ENCODE measurements around the gene COA8. TPM values are rescaled to one million over a fixed set of nuclear protein-coding genes. Genes with fewer than 3 reads are reported as not detected.

Gene COA8
- total RNA-seq, 1 donor from 2014 or later = 17.2 TPM

GRCh38 chr14:103576371-103577024 is 13.7 kb downstream of the COA8 start:
- no peak for DNase-seq (ENCODE audit: extremely low spot score in 2 of 2)
- intact Hi-C loops (cut with DNase I) = loop anchor here (10.0 kb wide), 1 partner anchor 48 kb away; the partner anchor contains the start of gene KLC1
- Histone ChIP-seq H3K27me3 (no peaks in the 10 kb centered on the region), H3K36me3 (peaks cover 0 to 12% of the 10 kb centered on the region in 2 donors), H3K9me3 (no peaks in the 10 kb centered on the region), H3K4me3 (no peak overlapping the region), H3K4me1 (peaks cover 47% of the 10 kb centered on the region), H3K27ac (peak overlapping the region; percentile 85)
- TF ChIP-seq POLR2A (IDR thresholded peaks at IDR 0.05) (no peak), CTCF (IDR thresholded peaks at IDR 0.05) (no peak), POLR2AphosphoS5 (IDR thresholded peaks at IDR 0.05; ENCODE audit: insufficient read depth in 1 of 2, low read depth in 1 of 2) (peak; percentile 81 to 95)

- Histone ChIP-seq H3K27ac (no peak overlapping the region), H3K4me3 (no peak overlapping the region), H3K9me3 (no peaks in the 10 kb centered on the region), H3K27me3 (no peaks in the 10 kb centered on the region), H3K4me1 (peaks cover 36% of the 10 kb centered on the region), H3K36me3 (peaks cover 0 to 12% of the 10 kb centered on the region in 2 donors)
- TF ChIP-seq POLR2AphosphoS5 (IDR thresholded peaks at IDR 0.05; ENCODE audit: insufficient read depth in 1 of 2, low read depth in 1 of 2) (no peak), POLR2A (IDR thresholded peaks at IDR 0.05) (no peak), CTCF (IDR thresholded peaks at IDR 0.05) (no peak)
- no peak for DNase-seq (ENCODE audit: extremely low spot score in 2 of 2)
- intact Hi-C loops (cut with DNase I) = loop anchor here (10.0 kb wide), 1 partner anchor 46 kb away; the partner anchor contains the start of gene KLC1
Observed at GRCh38 chr14:103578401-103579075, 15.8 kb downstream of the COA8 start.

- DNase-seq (ENCODE audit: extremely low spot score in 2 of 2) = no peak
- Histone ChIP-seq H3K4me1 (peaks cover 16% of the 10 kb centered on the region), H3K27ac (no peak overlapping the region), H3K9me3 (no peaks in the 10 kb centered on the region), H3K4me3 (no peak overlapping the region), H3K27me3 (no peaks in the 10 kb centered on the region), H3K36me3 (no peaks in the 10 kb centered on the region)
- intact Hi-C loops (cut with DNase I) = no loop called here
- no peak for TF ChIP-seq POLR2A (IDR thresholded peaks at IDR 0.05)
- TF ChIP-seq CTCF (IDR thresholded peaks at IDR 0.05) = no peak
- TF ChIP-seq POLR2AphosphoS5 (IDR thresholded peaks at IDR 0.05; ENCODE audit: insufficient read depth in 1 of 2, low read depth in 1 of 2) = no peak
Observed at GRCh38 chr14:103581206-103581605, 18.4 kb downstream of the COA8 start.

- DNase-seq (ENCODE audit: extremely low spot score in 2 of 2) = no peak
Observed at GRCh38 chr14:103581954-103582703, 19.4 kb downstream of the COA8 start.

GRCh38 chr14:103584326-103584915 is 21.7 kb downstream of the COA8 start:
- no peak for TF ChIP-seq POLR2AphosphoS5 (IDR thresholded peaks at IDR 0.05; ENCODE audit: insufficient read depth in 1 of 2, low read depth in 1 of 2)
- TF ChIP-seq CTCF (IDR thresholded peaks at IDR 0.05) = no peak
- TF ChIP-seq POLR2A (IDR thresholded peaks at IDR 0.05) = no peak
- H3K27ac ChIP-seq = no peak overlapping the region
- no peaks in the 10 kb centered on the region for H3K9me3 ChIP-seq
- intact Hi-C loops (cut with DNase I) = no loop called here
- H3K27me3 ChIP-seq = no peaks in the 10 kb centered on the region
- DNase-seq (ENCODE audit: extremely low spot score in 2 of 2) = no peak
- H3K36me3 ChIP-seq = no peaks in the 10 kb centered on the region
- H3K4me1 ChIP-seq = peaks cover 8% of the 10 kb centered on the region
- no peak overlapping the region for H3K4me3 ChIP-seq

More at GRCh38 chr14:103581954-103582703, 19.4 kb downstream of the COA8 start:
- Histone ChIP-seq H3K4me1 (peaks cover 8% of the 10 kb centered on the region), H3K27me3 (no peaks in the 10 kb centered on the region), H3K27ac (peak overlapping the region; percentile 4), H3K4me3 (no peak overlapping the region), H3K36me3 (no peaks in the 10 kb centered on the region), H3K9me3 (no peaks in the 10 kb centered on the region)
- no peak for TF ChIP-seq POLR2A (IDR thresholded peaks at IDR 0.05)
- TF ChIP-seq POLR2AphosphoS5 (IDR thresholded peaks at IDR 0.05; ENCODE audit: insufficient read depth in 1 of 2, low read depth in 1 of 2) = peak; percentile 23 to 24
- intact Hi-C loops (cut with DNase I) = no loop called here

Data from vagina (tissue), 2 donors.